HG02623 (cell line): ENCODE data around the gene AGAP3.

Experiments
- ATAC-seq: cut with Tn5 transposase; IDR thresholded peaks from one replicate; pipeline ENCODE4 v1.9.1; 2021; ENCODE audit warnings: moderate library complexity; ENCODE audit not compliant: unreplicated experiment

The AGAP3 gene

DNA sequence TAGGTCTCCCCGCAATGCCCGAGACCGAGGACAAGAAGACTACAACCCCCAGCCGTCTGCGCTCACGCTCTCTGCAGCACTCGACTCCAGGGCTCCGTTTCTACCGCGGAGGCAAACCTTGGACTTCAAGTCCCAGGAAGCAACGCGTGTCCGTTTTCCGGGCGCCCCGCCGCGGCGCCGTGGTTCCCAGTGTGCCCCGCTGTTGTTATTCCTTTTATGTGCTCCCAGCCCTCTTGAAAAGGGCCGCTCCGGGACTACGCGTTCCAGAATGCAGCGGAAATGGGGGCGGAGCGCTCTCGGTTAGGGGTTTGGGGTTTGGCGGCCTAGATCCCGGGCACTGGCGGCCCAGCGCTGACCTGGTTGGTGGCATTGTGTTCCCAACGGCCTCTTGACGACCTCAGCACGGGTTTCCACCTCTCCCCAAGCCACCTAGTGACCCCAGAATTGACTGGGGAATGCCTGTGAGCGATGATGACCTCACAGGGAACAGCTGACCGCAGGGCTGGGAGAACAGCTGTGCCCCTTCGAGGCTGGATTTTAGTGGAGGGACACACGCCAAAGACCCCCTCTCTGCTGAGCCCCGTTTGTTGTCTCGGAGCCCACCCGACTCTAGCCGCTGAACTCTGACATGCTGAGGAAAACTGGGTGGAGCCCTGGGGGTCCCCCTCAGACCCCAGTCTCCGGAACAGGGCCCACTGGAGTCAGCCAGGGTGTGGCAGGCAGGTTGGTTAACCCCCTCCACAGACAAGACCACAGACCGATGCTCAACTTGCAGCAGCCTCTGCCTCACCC, 28.1 kb upstream of the AGAP3 start:
- peak; percentile 87 for ATAC-seq

DNA sequence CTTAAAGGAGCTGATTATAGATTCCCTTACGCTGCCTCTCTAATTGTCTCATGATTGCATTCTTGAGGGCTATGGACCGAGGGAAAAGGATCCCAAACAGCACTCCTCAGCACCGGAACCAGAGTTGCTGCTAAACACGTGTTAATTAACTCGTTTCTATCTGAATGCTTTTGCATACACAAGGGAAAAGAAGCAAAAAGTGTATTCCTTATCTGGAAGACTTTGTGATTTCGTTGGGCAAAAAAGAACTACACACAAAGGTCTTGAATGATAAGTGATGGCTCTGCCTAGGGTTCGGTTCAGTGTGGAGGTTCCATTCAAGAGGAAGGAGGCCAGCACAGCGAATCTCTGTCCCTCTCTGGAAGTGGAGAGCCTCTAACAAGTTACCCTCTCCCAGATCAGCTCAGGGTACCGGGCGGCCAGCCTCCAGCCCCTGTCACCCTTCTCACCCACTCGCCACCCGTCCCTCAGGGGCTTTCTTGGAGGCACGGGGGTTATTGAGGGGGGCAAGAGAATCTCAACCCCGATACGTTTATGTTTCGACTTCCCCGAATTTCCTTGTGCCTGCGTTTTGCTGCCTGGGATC, 27.4 kb upstream of the AGAP3 start:
- no peak for ATAC-seq

DNA sequence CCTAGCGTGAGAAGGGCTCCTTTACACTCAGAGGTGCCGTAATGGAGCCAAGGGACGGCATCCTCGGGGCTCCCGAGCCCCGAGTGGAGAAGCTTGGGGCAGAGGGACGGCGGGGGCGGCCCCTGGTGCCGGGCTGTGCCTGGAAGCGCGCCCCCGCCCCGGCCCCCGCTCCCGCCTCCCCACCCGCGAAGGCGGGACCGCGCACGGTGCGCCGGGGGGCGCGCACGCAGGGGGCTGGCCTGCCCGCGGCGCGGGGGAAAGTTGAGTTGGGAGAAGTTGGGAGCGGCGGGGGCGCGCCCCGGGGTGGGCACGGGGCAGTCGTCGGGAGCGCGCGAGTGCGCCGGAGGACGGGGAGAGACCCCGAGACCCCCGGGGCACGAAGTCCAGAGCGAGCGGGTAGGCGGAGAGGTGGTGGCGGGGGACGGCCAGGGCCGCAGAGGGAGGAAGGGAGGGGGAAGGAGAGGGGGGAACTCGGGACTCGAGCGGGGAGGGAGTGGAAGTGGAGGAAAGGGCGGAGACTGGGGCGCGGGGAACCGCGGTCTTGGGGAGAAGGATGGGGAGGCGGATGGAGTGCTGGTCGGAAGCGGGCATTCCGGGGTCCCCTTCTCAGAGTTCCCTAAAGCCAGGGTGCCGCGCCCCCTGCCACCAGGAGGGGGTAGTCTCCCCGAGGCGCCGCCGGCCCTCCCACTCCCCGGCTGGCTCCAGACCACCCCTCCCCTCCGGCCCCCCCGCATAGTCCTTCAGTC, 26.7 kb upstream of the AGAP3 start, which contains the start of gene SLC4A2:
SLC4A2 (plus strand) TSS at position 223 of the 746 bp plus-strand sequence. CDS start 2,399 bp downstream, outside the sequence.
- peak; percentile 24 for ATAC-seq

DNA sequence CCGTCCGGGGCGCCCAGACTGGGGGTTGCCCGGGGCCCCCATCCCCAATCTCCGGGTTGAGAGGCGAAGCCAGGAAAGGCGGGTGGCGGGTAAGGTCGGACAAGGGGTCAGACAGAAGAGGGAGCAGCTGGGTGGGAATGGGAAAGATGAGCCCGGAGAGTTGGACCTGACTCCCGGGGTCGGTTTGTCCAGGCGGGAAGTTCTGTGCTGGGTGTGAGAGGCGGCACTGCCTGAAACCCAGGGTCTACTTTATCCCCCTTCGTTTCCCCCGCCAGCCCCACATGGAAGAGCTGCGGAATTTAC, 26.2 kb upstream of the AGAP3 start:
- no peak for ATAC-seq

DNA sequence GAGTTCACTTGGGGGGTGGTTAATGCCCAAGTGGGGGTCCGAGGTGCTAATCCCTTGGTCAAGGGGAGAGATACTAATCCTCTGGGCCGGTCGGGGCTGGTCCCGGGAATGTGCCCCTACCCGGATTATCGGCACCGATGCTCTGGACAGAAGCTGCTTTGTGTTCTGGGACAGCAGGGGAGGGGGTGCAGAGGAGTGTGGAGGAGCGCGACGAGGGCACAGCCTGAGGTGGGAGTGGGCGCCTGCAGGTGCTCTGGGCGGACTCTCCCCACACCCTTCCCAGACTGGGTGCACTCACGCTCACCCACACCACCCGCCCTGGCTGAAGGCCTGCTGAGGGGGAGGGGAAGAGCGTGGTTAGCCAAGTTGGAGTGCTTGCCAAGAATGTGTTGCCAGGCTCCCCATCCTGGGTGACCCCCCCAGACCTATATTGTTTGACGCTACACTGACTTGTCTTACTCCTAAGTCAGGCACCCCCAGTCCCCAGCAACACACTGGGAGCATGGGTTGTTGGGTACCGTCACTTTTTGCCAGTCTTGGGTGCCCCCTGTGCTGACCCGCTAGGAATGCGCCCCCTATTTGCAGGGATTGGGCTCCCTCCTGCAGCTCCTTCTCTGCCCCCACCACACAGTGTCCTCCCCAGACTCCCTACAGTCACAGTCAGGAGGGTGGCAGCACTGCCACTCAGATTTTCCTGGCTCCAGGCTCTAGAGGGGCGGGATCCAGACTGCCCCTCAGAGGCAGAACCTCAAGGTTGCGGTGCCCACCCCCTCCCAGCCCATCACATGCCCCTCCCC, 25.7 kb upstream of the AGAP3 start:
- ATAC-seq: no peak

DNA sequence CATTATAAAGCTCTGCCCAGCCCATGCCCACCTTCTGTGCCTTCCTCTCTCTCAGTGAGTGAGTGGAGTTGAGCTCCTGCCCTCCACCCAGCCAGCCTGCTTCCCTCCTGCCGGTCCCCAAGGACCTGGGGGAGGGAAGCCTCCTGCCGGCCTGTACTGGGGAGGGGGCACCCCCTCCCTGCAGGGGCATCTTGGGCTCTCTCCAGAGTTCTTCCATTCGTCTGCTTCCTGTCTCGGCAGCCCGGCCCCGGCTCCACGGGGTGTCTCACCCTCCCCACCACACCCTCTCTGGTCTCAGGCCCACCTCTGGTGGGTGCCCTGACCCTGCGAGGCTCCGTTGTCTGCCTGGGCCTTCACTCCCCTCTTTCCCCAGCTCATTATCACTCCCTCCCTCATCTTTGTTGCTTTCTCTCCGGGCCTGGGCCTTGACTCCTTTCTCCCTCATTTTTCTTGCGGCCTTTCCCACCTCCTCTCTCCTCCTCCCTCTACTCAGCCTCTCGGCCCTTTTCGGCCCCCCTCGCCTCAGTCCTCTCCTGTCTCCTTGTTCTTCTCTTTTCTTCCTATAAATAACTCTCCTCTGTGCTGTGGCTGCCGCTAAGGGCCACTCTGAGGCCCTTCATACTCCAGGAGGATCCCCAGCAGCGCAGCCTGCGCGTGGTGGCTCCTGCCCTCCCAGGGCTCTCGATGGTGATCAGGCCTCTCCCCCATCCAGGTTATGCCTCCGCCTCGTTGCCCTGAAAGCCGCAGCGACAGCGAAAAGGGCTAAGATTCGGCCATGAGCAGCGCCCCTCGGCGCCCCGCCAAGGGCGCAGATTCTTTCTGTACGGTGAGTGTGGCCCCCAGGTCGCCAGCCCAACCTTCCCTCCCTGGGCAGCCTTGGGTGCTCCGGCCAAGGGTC, 24.8 kb upstream of the AGAP3 start:
- ATAC-seq: no peak

DNA sequence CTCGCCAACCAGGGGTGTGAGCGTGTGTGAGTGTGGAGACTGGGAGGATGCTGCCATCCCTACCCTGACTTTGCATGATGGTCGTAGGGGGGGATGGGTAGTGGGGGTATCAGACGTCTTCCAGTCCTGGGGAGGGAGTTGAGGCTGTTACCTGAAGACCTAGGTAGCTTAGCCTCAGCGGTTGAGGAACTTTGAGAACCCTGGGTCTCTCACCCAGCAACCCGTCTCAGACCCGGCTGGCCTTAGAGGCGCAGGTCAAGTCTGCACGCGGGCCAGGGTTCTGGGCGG, 24.2 kb upstream of the AGAP3 start:
- no peak for ATAC-seq

DNA sequence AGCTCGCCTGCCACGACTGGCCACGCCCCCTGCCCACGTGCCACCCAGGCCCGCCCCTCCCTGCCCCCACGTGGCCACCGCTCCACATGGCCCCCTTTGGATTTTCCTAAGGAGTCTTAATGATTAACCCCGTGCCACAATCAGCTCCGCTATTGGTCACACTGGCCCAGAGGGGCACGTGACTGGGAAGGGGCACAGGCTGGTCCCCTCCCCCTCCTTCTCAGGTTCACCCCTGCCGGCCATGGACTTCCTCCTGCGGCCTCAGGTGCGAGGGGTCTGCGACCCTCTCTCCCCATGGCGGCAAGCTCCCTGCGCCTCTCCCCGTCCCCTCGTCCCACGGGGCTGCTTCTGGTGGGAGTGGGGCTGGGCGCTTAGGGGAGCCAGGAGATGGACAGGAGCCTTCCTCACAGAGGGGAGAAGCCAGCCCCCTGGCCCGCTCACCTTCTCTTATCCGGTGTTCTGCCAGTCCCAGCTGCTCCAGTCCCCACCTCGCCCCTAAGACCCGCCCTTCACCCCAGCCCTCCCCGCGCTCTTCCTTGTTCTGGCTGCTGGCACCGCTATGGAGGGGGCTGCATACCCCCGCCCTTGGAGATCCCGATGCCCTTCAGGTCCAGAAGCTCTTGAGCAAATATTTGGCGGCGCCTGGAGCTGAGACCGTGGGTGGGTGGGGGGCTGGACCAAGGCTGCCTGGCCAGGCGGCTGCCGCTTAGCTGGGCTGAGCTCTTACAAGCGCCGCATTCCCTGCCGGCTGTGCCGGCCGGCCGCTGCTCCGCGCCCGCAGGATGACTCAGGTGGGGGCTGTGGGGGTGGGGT, 23.7 kb upstream of the AGAP3 start:
- no peak for ATAC-seq

DNA sequence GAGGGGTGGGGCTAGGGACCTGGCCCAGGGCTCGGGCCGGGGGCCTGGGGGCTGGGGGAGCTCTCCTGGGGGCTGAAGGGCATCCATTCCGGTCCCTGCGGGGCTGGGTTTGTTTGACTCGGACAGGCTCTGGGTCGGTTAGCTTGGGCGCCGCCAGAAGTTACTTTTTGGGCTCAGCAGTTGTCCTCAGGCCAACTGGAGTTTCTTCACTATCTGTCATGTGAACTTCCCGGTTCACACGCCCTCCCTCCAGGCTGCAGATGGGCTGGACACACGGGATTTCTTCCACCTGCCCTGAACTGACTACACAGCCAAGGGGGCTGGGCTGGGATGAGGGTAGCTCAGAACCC, 23.1 kb upstream of the AGAP3 start:
- ATAC-seq: no peak

DNA sequence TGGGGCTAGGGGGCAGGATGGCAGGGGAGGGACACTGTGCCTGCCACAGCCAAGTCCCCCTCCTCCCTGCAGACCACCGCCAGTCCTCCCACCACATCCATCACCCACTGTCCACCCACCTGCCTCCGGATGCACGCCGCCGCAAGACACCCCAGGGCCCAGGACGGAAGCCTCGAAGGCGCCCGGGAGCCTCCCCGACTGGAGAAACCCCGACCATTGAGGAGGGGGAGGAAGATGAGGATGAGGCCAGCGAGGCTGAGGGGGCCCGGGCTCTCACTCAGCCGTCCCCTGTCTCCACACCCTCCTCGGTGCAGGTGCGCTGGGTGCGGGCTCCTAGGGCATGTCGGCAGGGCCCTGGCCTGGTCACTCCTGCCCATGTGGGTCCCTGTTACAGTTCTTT, 21.8 kb upstream of the AGAP3 start:
- ATAC-seq: no peak

DNA sequence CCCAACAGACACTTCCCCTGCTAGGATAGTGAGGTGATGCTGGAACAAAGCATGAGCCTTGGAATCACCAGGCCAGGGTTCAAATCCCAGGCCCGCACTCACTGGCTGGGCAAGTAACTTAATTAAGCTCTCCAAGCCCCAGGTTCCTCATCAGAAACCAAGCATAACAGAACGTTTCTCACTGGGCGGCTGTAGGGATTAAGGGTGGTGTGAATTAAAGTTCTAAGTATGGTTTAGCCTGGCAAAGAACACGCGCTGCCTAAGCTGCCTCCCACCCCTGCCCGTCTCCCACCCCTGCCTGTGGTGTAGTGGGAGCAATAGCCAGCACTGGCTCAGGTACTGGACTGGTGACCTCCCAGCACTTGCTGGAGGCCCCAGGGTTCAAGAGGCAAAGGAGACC, 21.3 kb upstream of the AGAP3 start:
- ATAC-seq: no peak

DNA sequence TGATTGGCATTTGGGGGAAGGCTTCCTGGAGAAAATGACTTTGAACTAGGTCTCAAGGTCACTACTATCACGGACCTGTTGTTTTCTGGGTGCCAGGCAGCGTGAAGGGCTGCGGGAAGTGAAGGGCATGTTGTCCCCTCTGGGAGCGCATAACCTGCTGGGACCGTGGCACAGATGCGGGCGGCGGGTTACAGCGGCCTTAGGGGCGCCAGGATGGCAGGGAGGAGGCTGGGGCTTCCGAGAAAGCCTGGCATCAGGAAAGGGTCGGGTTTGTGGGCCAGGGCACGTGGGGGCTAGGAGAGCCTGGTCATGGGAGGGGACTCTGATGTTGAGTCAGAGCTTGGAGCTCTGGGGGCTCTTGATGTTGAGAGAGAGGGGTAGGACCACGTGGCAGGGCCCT, 20.8 kb upstream of the AGAP3 start:
- no peak for ATAC-seq

DNA sequence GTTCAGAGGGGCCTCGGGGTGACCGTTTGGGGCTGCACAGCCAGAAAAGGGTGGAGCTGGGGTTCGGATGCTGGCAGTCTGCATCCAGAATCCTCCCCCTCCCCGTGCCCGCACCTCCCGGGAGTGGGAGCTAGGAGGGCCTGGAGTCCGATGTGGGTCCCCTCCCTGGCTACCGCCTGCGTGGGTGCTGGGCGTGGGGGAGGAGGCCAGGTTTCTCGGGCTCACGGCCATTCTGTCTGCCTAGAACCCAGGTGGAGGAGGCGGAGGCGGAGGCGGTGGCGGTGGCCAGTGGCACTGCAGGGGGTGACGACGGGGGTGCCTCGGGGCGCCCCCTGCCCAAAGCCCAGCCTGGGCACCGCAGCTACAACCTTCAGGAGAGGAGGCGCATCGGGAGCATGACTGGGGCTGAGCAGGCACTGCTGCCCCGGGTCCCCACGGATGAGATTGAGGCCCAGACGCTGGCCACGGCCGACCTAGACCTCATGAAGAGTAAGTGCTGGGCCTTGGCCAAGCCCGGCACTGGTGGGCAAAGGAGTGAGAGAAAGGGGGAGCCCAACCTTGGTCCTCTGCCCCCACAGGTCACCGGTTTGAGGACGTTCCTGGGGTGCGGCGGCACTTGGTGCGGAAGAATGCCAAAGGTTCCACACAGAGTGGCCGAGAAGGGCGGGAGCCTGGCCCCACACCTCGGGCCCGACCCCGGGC, 19.9 kb upstream of the AGAP3 start:
- ATAC-seq: no peak

DNA sequence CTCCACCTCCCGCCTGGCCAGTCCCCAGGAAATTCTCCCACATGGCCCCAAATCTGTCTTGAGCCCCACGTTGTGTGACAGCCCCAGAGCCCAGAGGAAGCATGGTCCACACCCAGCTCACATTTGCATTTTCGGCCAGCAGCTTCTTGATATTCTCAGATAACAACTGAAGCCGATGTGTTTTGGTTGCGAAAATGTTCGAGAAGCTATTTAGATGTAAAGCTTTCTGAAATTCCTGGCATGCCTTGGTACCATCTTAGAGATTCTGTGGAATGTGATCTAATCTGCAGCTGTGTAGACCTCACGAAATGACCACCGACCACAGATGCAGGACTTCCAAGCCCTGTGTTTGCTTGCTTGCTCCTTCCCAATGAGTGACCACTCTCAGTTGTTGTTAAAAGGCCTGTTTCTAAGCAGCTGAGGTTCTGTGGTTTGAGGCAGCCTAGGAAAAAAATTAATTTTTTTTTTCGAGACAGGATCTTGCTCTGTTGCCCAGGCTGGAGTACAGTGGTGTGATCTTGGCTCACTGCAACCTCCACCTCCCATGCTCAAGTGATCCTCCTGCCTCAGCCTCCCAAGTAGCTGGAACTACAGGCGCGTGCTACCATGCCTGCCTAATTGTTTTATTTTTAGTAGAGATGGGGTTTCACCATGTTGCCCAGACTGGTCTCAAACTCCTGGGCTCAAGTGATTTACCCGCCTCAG, 18.1 kb upstream of the AGAP3 start:
- no peak for ATAC-seq

DNA sequence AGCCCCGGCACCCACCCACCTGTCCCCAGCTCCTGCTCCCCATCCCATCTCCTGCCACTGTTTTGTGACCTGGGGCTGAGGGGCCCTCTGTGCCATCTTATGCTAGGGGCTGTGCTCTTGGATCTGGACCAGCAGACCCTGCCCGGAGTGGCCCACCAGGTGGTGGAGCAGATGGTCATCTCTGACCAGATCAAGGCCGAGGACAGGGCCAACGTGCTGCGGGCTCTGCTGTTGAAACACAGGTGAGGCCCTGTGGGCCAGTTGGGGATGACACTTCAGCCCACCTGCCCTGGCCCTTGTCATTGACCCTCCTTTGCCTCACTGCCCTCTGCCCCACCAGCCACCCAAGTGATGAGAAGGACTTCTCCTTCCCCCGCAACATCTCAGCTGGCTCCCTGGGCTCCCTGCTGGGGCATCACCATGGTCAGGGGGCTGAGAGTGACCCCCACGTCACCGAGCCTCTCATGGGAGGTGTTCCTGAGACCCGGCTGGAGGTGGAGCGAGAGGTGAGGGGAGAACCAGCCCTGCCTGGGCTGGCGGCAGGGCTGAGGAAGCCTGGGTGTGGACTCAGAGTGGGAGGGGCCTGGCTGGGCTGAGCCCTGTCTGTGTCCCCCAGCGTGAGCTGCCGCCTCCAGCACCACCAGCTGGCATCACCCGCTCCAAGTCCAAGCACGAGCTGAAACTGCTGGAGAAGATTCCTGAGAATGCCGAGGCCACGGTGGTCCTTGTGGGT, 16.3 kb upstream of the AGAP3 start:
- no peak for ATAC-seq

DNA sequence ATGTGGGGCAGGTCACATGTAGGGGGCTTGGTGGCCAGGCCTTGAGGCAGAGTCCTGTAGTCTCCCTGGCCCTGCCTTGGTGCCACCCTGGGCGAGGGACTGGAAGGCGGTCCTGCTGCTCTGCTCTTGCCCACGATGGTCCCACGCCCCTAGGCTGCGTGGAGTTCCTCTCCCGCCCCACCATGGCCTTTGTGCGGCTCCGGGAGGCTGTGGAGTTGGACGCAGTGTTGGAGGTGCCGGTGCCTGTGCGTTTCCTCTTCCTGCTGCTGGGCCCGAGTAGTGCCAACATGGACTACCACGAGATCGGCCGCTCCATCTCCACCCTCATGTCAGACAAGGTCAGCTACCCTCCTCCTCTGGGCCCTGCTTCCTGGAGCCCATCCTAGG, 15.7 kb upstream of the AGAP3 start:
- ATAC-seq: no peak

DNA sequence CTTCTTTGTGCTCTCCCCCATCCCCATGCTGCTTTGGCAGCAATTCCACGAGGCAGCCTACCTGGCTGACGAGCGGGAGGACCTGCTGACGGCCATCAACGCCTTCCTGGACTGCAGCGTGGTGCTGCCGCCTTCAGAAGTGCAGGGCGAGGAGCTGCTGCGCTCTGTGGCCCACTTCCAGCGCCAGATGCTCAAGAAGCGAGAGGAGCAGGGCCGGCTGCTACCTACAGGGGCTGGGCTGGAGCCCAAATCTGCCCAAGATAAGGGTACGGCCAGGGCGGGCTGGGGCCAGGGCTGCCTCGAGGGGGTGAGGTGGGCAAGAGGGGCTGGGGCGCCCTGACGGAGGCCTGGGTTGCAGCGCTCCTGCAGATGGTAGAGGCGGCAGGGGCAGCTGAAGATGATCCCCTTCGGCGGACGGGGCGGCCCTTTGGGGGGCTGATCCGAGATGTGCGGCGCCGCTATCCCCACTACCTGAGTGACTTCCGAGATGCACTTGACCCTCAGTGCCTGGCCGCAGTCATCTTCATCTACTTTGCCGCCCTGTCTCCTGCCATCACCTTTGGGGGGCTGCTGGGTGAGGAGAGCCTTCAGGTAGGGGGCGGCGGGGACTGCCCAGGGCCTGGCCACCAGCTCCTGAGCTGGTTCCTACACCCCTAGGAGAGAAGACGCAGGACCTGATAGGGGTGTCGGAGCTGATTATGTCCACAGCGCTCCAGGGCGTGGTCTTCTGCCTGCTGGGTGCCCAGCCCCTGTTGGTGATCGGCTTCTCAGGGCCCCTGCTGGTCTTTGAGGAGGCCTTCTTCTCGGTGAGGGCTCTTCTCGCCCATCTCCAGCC, 15.0 kb upstream of the AGAP3 start:
- ATAC-seq: no peak
